SK-N-SH (cell line): ENCODE data around the gene PPP3R2. TPM values are rescaled to one million over a fixed set of nuclear protein-coding genes. Genes with fewer than 3 reads are reported as not detected.

Experiments used
- CTCF ChIA-PET: fragments of 300-600, 350-600 bp; formaldehyde crosslinking; extraction: SDS; loops from one replicate; lab custom pipeline; 2021; lab: Yijun Ruan, JAX
- POLR2A ChIA-PET: fragments of 350-600 bp; sonication (Branson Sonifier 250); formaldehyde crosslinking; extraction: SDS; loops from one replicate; lab custom pipeline; 2020; ENCODE audit warnings: antibody characterized with exemption, inconsistent platforms; lab: Yijun Ruan, JAX
- DNase-seq: peaks from one replicate; pipeline ENCODE4 v3.0.0; 2012
- H2AFZ ChIP-seq: fragments of 200-600 bp; sonication (generic); 2 replicates; pipeline ENCODE4 v1.8.1; 2016; ENCODE audit warnings: antibody characterized with exemption, mild to moderate bottlenecking, low read depth
- H3F3A ChIP-seq: fragments of 200-600 bp; sonication (generic); replicated peaks from 2 replicates; pipeline ENCODE3; 2016; ENCODE audit warnings: antibody characterized with exemption, mild to moderate bottlenecking; ENCODE audit not compliant: insufficient read depth
- H3K27ac ChIP-seq, 2 experiments: fragments of 200-500 bp in 1 of 2; fragments of 200-600 bp in 1 of 2; sonication (Bioruptor generic) in 1 of 2; sonication (generic), shearing (Covaris generic) in 1 of 2; 2 replicates each; pipeline versions ENCODE4 v1.5.1 to v1.6.1; 2014 to 2016; ENCODE audit warnings: low read depth in 2 of 2, inconsistent platforms in 1 of 2, low read length in 1 of 2, mild to moderate bottlenecking in 1 of 2, mixed read lengths in 1 of 2
- H3K27me3 ChIP-seq: fragments of 200-600 bp; sonication (generic), shearing (Covaris generic); 2 replicates; pipeline ENCODE4 v1.6.1; 2016; ENCODE audit warnings: mixed run types; ENCODE audit not compliant: insufficient read depth
- H3K36me3 ChIP-seq, 2 experiments: fragments of 200-500 bp in 1 of 2; fragments of 200-600 bp in 1 of 2; sonication (Bioruptor generic) in 1 of 2; sonication (generic) in 1 of 2; replicated peaks in 1 of 2; 2 replicates each; pipeline versions ENCODE3 to v1.5.1; 2014 to 2016; ENCODE audit warnings: low read length in 1 of 2, mild to moderate bottlenecking in 1 of 2; ENCODE audit not compliant: insufficient read depth in 2 of 2, control insufficient read depth in 1 of 2
- H3K4me1 ChIP-seq, 2 experiments: fragments of 200-500 bp in 1 of 2; fragments of 200-600 bp in 1 of 2; sonication (Bioruptor generic) in 1 of 2; sonication (generic), shearing (Covaris generic) in 1 of 2; 2 replicates each; pipeline versions ENCODE4 v1.5.1 to v1.6.1; 2014 to 2016; ENCODE audit warnings: low read depth in 1 of 2, low read length in 1 of 2, mixed run types in 1 of 2; ENCODE audit not compliant: insufficient read depth in 2 of 2, control insufficient read depth in 1 of 2
- H3K4me2 ChIP-seq: fragments of 200-600 bp; sonication (generic), shearing (Covaris generic); 2 replicates; pipeline ENCODE4 v1.6.1; 2017; ENCODE audit warnings: mixed run types
- H3K4me3 ChIP-seq, 2 experiments: fragments of 200-500 bp in 1 of 2; fragments of 200-600 bp in 1 of 2; sonication (Bioruptor generic) in 1 of 2; sonication (generic), shearing (Covaris generic) in 1 of 2; 2 replicates each; pipeline versions ENCODE4 v1.5.1 to v1.8.1; 2014 to 2016; ENCODE audit warnings: low read depth in 2 of 2, inconsistent platforms in 1 of 2, low read length in 1 of 2, mild to moderate bottlenecking in 1 of 2, mixed read lengths in 1 of 2, moderate library complexity in 1 of 2
- H3K79me2 ChIP-seq: fragments of 200-600 bp; sonication (generic); 2 replicates; pipeline ENCODE4 v1.8.1; 2017; ENCODE audit warnings: mild to moderate bottlenecking; ENCODE audit not compliant: insufficient read depth
- H3K9ac ChIP-seq: fragments of 200-600 bp; sonication (generic); 2 replicates; pipeline ENCODE4 v1.6.1; 2017; ENCODE audit warnings: mixed run types
- H3K9me2 ChIP-seq: fragments of 200-600 bp; sonication (generic); 2 replicates; pipeline ENCODE4 v1.6.1; 2017; ENCODE audit warnings: mixed run types
- H3K9me3 ChIP-seq: fragments of 200-600 bp; sonication (generic); 2 replicates; pipeline ENCODE4 v1.6.1; 2017; ENCODE audit warnings: mixed run types, mild to moderate bottlenecking, moderate library complexity
- H4K20me1 ChIP-seq: fragments of 200-600 bp; sonication (generic); 2 replicates; pipeline ENCODE4 v1.6.1; 2017; ENCODE audit warnings: mild to moderate bottlenecking, mixed run types; ENCODE audit not compliant: insufficient read depth
- CHD2 ChIP-seq: fragments of 150-350 bp; IDR thresholded peaks from 2 replicates; pipeline ENCODE4 v1.6.1; 2018; ENCODE audit warnings: low read length; ENCODE audit not compliant: partially characterized antibody
- ELF1 ChIP-seq: IDR thresholded peaks from 2 replicates; pipeline ENCODE4 v1.4.0; 2012
- EP300 ChIP-seq, 2 experiments: IDR thresholded peaks; 2 replicates each; pipeline versions ENCODE4 v1.4.0 to v1.6.1; 2012; ENCODE audit warnings: borderline replicate concordance in 1 of 2, low read depth in 1 of 2, low read length in 1 of 2
- FOXJ3 ChIP-seq: sonication (generic); formaldehyde crosslinking; IDR thresholded peaks from 2 replicates; pipeline ENCODE4 v1.5.1; 2020; ENCODE audit warnings: mild to moderate bottlenecking, missing genetic modification reagents
- FOXM1 ChIP-seq: IDR thresholded peaks from 2 replicates; pipeline ENCODE4 v1.4.0; 2012; ENCODE audit warnings: low read depth, mild to moderate bottlenecking
- GABPA ChIP-seq: IDR thresholded peaks from 2 replicates; pipeline ENCODE4 v1.4.0; 2012; ENCODE audit warnings: low read depth, mild to moderate bottlenecking
- GATA2 ChIP-seq: sonication (generic); formaldehyde crosslinking; IDR thresholded peaks from 2 replicates; pipeline ENCODE4 v1.5.0; 2020; ENCODE audit warnings: mild to moderate bottlenecking, missing genetic modification reagents
- IRF3 ChIP-seq: fragments of 150-350 bp; IDR thresholded peaks from 2 replicates; pipeline ENCODE4 v1.6.1; 2016; ENCODE audit warnings: mild to moderate bottlenecking, low read depth, low read length
- JUND ChIP-seq: IDR thresholded peaks from 2 replicates; pipeline ENCODE4 v1.4.0; 2012
- MEF2A ChIP-seq: IDR thresholded peaks from 2 replicates; pipeline ENCODE4 v1.4.0; 2012; ENCODE audit warnings: low read depth, borderline replicate concordance
- MXI1 ChIP-seq: IDR thresholded peaks from 2 replicates; pipeline ENCODE4 v1.6.1; 2012; ENCODE audit warnings: mild to moderate bottlenecking, low read depth, low read length, improper control_type of control experiment
- NFIC ChIP-seq: IDR thresholded peaks from 2 replicates; pipeline ENCODE4 v1.4.0; 2012; ENCODE audit warnings: borderline replicate concordance
- NRF1 ChIP-seq: IDR thresholded peaks from 2 replicates; pipeline ENCODE4 v1.6.1; 2012; ENCODE audit warnings: low read depth, mild to moderate bottlenecking, low read length
- POLR2AphosphoS5 ChIP-seq: IDR thresholded peaks from 2 replicates; pipeline ENCODE4 v1.6.1; 2012; ENCODE audit warnings: low read depth, low read length
- RAD21 ChIP-seq: IDR thresholded peaks from 2 replicates; pipeline ENCODE4 v1.6.1; 2012; ENCODE audit warnings: mild to moderate bottlenecking, low read length
- SIN3A ChIP-seq: IDR thresholded peaks from 2 replicates; pipeline ENCODE4 v1.6.1; 2012; ENCODE audit warnings: low read depth, mild to moderate bottlenecking, low read length, moderate library complexity, borderline replicate concordance
- SMC3 ChIP-seq: IDR thresholded peaks from 2 replicates; pipeline ENCODE4 v1.6.1; 2012; ENCODE audit warnings: low read depth, low read length, improper control_type of control experiment
- TCF12 ChIP-seq: IDR thresholded peaks from 2 replicates; pipeline ENCODE4 v1.4.0; 2012
- TEAD4 ChIP-seq: IDR thresholded peaks from 2 replicates; pipeline ENCODE4 v1.4.0; 2012; ENCODE audit warnings: mild to moderate bottlenecking, borderline replicate concordance; ENCODE audit not compliant: insufficient read depth
- USF1 ChIP-seq: IDR thresholded peaks from 2 replicates; pipeline ENCODE4 v1.4.0; 2012; ENCODE audit warnings: low read depth, borderline replicate concordance
- USF2 ChIP-seq: fragments of 150-350 bp; IDR thresholded peaks from 2 replicates; pipeline ENCODE4 v1.6.1; 2017; ENCODE audit warnings: antibody characterized with exemption, low read length, low read depth, borderline replicate concordance
- WGBS: methylation state at CpG from one replicate; pipeline ENCODE4 v1.1.6; 2017; ENCODE audit warnings: low lambda C conversion rate; 5-methylcytosine and 5-hydroxymethylcytosine counted together
- polyA plus RNA-seq, 3 experiments: library from polyadenylated mRNA; depleted of rRNA; stranded (reverse); fragments of >200 nt; gene quantifications; 2 replicates each; pipeline ENCODE4 v1.2.3, GENCODE V29; 2012
- TF ChIP-seq, protein P1 (sequence below): IDR thresholded peaks from 2 replicates; pipeline ENCODE4 v1.6.1; 2012; ENCODE audit warnings: mild to moderate bottlenecking, low read depth, low read length, moderate library complexity
- TF ChIP-seq, protein P2 (sequence below): IDR thresholded peaks from 2 replicates; pipeline ENCODE4 v1.4.0; 2012; ENCODE audit warnings: low read depth, borderline replicate concordance
- TF ChIP-seq, protein P3 (sequence below): IDR thresholded peaks from 2 replicates; pipeline ENCODE4 v1.4.0; 2012; ENCODE audit warnings: low read depth

The PPP3R2 gene
- polyA plus RNA-seq, 1 of the 3 experiments (the other 2 are of a cell fraction) = not detected

GRCh38 chr9:101591787-101592446 is 2.9 kb downstream of the PPP3R2 start (continued):
- TF ChIP-seq IRF3 = no peak
- TF ChIP-seq NFIC = no peak
- no peak for TF ChIP-seq ELF1
- no peak for TF ChIP-seq FOXJ3 (CRISPR knock-in tag)
- TF ChIP-seq GATA2 (CRISPR knock-in tag) = no peak
- TF ChIP-seq GABPA = no peak

DNA sequence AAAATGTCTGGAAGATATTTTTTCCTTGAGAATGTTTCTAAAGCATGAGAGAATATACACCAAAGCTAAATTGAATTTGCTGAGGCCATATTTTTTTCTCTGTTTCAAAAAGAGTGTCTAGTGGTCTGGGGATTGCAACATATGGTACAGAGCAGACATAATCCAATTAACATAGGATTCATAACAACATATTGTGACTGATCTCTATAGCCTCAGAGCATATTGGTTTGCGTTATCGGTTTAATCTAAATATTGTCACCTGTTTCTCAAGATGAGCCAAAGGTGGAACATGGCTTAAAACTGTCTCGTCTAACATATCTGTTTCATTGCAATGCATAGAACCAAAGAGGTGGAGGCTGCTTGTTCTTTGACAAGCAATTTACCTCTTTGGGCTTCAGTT is 3.9 kb downstream of the PPP3R2 start:
- Histone ChIP-seq H3K27ac (no peak overlapping the region), H3F3A (no peaks in the 10 kb centered on the region), H2AFZ (no peak overlapping the region), H3K36me3 (no peaks in the 10 kb centered on the region), H3K27me3 (peaks cover 6% of the 10 kb centered on the region; the same call in 1 of the 2 replicates), H3K9me2 (no peaks in the 10 kb centered on the region), H3K9ac (no peak overlapping the region), H4K20me1 (no peaks in the 10 kb centered on the region), H3K9me3 (no peaks in the 10 kb centered on the region), H3K4me3 (no peak overlapping the region), H3K79me2 (no peaks in the 10 kb centered on the region), H3K4me2 (no peak overlapping the region), H3K4me1 (no peaks in the 10 kb centered on the region; a peak in 1 of 4 replicates)
- 36% methylated on average over 3 of the region's 3 CpGs for WGBS
- ChIA-PET CTCF (interaction anchor here (0.9 to 1.1 kb wide), 3 partner anchors 10 to 137 kb away, joined by 3 read pairs; no protein-coding TSS in a partner anchor), POLR2A (no interaction called here)
- DNase-seq = peak; percentile 27
- no peak for TF ChIP-seq USF1
- no peak for TF ChIP-seq JUND
- TF ChIP-seq SIN3A = no peak
- no peak for TF ChIP-seq FOXM1
- no peak for TF ChIP-seq TEAD4
- TF ChIP-seq CHD2 = no peak
- TF ChIP-seq, protein P1, sequence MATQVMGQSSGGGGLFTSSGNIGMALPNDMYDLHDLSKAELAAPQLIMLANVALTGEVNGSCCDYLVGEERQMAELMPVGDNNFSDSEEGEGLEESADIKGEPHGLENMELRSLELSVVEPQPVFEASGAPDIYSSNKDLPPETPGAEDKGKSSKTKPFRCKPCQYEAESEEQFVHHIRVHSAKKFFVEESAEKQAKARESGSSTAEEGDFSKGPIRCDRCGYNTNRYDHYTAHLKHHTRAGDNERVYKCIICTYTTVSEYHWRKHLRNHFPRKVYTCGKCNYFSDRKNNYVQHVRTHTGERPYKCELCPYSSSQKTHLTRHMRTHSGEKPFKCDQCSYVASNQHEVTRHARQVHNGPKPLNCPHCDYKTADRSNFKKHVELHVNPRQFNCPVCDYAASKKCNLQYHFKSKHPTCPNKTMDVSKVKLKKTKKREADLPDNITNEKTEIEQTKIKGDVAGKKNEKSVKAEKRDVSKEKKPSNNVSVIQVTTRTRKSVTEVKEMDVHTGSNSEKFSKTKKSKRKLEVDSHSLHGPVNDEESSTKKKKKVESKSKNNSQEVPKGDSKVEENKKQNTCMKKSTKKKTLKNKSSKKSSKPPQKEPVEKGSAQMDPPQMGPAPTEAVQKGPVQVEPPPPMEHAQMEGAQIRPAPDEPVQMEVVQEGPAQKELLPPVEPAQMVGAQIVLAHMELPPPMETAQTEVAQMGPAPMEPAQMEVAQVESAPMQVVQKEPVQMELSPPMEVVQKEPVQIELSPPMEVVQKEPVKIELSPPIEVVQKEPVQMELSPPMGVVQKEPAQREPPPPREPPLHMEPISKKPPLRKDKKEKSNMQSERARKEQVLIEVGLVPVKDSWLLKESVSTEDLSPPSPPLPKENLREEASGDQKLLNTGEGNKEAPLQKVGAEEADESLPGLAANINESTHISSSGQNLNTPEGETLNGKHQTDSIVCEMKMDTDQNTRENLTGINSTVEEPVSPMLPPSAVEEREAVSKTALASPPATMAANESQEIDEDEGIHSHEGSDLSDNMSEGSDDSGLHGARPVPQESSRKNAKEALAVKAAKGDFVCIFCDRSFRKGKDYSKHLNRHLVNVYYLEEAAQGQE = no peak
- no peak for TF ChIP-seq GATA2 (CRISPR knock-in tag)
- no peak for TF ChIP-seq TCF12
- no peak for TF ChIP-seq MXI1
- no peak for TF ChIP-seq USF2
- no peak for TF ChIP-seq NRF1
- TF ChIP-seq, protein P2, sequence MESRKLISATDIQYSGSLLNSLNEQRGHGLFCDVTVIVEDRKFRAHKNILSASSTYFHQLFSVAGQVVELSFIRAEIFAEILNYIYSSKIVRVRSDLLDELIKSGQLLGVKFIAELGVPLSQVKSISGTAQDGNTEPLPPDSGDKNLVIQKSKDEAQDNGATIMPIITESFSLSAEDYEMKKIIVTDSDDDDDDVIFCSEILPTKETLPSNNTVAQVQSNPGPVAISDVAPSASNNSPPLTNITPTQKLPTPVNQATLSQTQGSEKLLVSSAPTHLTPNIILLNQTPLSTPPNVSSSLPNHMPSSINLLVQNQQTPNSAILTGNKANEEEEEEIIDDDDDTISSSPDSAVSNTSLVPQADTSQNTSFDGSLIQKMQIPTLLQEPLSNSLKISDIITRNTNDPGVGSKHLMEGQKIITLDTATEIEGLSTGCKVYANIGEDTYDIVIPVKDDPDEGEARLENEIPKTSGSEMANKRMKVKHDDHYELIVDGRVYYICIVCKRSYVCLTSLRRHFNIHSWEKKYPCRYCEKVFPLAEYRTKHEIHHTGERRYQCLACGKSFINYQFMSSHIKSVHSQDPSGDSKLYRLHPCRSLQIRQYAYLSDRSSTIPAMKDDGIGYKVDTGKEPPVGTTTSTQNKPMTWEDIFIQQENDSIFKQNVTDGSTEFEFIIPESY = no peak
- no peak for TF ChIP-seq NFIC
- TF ChIP-seq, protein P3, sequence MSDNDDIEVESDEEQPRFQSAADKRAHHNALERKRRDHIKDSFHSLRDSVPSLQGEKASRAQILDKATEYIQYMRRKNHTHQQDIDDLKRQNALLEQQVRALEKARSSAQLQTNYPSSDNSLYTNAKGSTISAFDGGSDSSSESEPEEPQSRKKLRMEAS = no peak
- no peak for TF ChIP-seq POLR2AphosphoS5
- TF ChIP-seq MEF2A = no peak
- TF ChIP-seq EP300 (IDR thresholded peaks at IDR 0.05; ENCODE audit: borderline replicate concordance in 1 of 2, low read depth in 1 of 2, low read length in 1 of 2) = no peak
- TF ChIP-seq RAD21 = no peak
- TF ChIP-seq SMC3 = no peak
